IPS-NIHi11 (cell line): ENCODE results near the gene KAT6B.

Source experiments
- DNase-seq: peaks from one replicate; pipeline ENCODE4 v3.0.0; 2012; ENCODE audit warnings: mixed read lengths, low spot score

The KAT6B gene

DNA sequence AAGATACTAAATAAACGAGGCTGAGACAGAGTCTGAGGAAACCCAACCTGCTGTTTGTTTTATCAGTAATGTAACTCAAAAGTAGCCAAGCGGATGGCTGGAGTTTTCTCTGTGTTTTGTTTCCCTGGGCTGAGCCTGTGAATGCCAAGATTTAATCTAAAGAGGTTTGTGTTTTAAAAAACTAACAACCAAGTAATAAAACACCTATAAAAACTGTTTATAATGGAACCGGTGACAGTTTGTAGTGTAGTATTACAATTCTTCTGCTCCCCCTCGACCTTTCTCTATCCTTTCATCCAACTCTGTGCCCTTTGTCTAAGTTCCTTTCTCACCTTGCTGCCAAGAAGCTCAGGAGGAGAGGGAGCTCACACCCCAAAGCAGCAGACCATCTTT, 2.6 kb upstream of the KAT6B start:
- no peak for DNase-seq

DNA sequence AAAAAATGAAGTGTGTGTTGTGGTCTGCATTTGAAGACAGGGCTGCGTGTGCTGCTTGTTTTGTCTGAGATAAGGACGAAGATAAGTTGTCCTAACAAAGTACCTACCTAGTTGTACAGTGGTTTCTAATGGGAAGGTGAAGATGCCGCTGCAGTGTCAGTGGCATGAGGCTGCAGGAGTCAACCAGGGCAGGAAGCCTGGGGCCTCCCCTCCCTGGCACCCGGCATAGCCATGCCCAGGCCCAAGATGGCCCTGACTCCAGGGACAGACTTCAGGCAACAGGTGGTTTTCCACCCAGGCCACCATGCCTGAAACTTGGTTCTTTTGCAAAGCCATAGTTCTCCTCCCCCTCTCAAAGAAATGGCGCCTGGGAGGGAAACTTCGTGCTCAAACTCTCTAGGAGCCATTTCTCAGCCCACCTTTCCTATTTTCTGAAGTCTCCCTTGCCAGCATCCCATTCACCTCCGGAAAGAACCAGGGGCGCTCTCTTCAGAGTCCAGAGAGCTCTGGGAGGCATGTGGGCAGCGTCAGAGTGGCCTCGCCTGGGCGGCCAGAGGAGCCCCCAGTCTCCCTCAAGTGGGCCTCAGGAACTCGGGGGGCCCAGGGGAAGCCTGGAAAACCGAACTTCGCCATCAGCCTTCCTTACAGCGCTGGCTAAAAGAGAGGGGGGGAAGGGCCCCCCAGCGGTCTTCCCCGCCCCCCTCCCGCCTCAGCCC, 2.1 kb upstream of the KAT6B start:
- no peak for DNase-seq

DNA sequence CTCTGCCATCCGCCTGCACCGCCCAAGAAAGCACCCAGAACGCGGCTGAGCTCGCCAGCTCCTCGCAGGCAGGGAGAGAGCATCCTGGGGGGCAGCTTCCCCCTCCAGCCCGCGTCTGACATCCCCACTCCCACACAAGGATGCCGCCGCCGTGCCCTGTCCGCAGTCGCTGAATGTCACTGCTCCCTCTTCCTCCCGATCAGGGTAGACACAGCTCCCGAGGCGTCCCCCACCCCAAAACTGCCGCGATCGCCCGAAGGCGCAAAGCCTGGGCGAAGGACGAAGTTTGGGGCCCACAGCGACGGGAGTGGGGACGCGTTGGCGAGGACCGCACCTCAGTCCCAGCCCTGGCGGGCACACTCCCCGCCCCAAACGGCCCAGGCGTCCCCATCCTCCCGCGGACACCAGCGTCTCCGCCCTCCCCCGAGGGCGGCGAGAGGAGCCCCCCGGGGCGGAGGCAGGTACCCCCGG, 1.5 kb upstream of the KAT6B start:
- DNase-seq, result no peak

DNA sequence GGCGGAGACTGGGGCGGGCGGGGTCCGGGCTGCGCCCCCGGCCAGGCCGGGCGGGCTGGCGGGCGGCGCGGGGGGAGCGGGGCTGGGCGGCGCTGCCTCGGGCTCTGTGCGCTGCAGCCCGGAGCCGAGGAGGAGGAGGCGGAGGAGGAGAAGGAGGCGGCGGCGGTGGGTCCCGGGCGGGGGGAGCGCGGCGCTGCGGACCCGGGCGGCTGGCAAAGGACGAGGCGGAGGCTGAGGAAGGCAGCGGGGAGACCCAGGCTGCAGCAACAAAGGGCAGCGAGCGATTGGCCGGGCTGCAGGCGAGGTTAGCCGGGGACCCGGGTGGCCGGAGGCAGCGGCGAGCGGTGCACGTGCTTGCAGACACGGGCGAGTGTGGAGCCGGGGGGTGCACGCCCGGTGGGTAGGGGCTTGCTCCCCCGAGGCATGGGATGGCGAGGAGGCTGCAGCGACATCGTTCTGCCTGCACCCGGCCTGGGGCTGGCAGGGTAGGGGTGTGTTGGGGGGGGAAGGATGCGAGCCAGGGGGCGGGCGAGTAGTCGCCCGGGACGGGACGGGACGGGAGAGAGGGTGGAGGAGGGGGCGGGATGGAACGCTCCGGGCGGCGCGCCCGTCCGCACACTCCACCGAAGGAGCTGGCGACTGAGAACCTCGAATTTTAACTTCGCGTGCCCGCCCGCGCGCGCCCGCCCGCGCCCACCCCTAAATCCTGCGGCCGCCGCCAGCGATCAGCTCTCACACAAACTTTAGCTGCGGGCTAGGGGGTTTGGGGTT, 844 bp upstream of the KAT6B start:
- DNase-seq, result peak; percentile 75

DNA sequence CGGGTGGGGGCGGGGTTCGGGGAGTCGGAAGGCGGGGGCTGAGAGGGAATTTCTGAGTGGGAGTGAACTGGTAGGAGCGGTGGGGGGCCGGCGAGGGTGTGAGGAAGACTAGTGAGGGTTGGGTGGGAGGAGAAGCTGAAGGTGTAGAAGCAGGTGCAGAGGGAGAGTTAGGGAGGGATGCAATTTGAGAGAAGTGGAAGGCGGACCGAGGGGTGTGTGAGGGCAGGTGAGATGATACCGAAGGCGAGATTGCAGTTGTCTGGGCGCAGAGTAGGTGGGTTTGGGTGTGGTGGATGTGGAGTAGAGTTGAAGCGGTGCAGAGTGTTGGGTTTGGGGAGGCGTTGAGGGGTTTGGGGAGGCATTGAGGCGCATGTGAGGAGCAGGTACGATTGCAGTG, 643 bp downstream of the KAT6B start:
- DNase-seq, result no peak

DNA sequence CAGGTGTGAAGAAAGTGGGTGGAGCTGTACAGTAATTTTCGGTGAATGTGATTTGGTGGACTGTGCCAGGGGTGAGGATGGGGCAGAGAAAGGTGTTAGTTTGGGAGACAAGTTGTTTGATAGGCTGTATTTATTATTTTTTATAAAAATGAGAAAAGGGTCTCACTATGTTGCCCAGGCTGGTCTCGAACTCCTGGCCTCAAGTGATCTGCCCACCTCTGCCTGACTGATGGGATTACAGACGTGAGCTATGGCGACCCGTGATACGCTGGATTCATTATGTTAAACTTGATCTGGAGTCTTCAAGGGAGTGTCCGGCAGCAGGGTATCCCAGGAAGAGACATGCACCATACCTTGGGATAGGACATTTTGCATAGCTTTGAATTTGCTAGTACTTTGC, 1.3 kb downstream of the KAT6B start:
- no peak for DNase-seq

DNA sequence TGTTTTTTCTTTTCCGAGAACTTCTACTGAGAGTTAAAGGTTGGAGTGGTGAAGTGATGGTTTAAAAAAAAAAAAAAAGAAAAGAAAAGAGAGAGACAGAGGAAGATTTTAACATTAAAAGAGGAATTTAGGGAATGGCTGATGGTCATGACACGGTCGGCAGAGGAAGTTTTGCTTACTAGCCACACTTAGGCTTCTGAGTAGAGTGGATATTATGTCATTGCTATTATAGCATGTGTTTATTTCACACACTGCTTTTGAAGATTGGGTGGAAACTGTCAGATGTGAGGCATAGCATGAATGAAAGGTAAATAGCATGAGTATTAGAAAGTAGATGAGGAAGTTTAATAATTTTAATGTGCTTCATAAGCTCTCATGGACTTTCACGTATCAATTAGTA, 2.5 kb downstream of the KAT6B start:
- DNase-seq, result no peak

DNA sequence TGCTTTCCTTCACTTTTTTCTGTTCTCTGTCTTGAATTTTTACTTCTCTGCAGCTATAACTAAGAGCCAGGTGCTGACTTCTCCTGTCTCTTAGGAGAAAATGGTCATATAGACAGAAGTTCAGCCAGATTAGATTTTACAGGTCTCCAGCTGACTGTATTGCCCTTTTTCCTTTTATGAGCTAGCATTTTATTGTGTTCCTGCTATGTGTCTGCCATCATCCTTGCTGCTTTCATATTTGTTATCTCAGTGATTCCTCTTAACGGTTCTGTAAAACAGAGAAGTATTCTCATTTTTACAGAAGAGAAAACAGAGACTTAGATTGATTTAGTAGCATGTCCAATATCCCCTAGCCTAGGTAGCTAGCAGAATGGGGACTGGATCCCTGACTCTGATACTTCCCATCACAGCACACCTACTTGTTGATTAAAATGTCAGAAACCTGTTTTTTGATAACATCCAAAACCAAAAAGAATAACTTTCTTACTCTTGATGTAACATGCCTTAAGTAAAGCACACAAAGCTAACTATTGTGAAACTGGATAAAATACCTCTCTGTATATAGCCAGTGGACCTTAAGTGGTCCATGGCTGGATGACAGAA, 5.2 kb downstream of the KAT6B start:
- DNase-seq, result no peak

DNA sequence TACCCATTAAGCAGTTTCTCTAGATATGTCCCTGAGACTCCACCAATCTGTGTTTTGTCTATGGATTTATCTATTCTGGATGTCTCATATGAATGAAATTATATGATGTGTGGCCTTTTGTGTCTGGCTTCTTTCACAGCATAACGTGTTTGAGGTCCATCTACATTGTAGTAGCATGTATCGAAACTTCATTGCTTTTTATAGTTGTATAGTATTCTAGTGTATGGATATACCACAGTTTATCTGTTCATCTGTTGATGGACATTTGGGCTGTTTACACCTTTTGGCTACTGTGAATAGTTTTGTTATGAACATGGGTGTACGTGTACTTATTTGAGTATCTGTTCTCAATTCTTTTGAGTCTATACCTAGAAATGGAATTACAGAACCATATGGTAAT, 9.6 kb downstream of the KAT6B start:
- DNase-seq, result no peak

DNA sequence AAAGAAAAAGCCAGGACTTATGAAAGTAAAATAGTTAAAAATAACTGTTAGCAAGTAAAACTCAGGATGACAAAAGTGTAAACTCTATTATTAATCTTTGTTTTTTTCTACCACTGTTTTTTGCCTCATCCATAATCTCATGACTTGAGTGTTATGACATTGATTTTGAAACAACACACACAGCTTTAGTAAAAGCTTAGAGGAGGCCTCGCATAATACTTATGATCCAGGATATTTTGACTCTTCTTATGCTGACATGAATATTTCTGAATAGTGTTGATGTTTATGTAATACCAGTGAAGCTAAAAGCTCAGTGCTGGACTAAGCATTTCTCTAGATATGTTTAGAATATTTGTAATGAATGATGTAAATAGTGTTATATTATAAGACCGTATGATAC, 10.5 kb downstream of the KAT6B start:
- no peak for DNase-seq

DNA sequence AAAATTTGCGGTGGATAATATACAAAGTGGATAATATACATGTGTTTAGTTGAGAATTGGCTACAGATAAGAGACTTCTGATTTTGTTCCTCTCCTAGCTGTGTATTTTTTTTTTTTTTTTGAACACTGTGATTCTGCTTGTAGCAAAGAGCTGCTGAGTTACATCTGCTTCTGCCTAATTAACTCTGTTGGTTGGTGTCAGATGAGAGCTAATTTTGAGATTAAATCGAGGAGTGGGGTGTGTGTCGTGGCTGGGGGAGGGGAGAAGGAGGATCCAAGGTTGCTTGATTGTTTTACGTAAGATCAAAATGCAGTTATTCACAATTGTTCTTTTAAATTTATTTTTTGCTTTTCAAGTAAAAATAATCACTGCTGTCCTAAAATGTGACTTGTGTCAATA, 11.3 kb downstream of the KAT6B start:
- no peak for DNase-seq

DNA sequence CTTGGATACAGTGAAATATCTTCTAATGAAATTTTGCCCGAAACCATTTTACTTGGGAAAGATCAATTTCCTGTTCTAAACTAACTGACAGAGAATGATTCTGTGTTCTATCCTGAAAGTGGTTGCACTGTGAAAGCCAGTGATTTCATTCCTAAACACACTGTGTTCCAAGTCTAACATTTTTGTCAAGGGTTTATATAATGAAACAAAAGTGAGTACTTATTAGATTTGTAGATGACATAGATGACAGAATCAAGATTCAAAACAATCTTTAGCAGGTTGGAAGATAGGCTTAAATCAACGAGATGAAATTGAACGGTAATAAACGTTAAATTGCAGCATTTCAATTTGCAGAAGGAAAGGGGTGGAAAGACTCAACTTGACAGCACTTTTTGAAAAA, 13.3 kb downstream of the KAT6B start:
- DNase-seq, result no peak

DNA sequence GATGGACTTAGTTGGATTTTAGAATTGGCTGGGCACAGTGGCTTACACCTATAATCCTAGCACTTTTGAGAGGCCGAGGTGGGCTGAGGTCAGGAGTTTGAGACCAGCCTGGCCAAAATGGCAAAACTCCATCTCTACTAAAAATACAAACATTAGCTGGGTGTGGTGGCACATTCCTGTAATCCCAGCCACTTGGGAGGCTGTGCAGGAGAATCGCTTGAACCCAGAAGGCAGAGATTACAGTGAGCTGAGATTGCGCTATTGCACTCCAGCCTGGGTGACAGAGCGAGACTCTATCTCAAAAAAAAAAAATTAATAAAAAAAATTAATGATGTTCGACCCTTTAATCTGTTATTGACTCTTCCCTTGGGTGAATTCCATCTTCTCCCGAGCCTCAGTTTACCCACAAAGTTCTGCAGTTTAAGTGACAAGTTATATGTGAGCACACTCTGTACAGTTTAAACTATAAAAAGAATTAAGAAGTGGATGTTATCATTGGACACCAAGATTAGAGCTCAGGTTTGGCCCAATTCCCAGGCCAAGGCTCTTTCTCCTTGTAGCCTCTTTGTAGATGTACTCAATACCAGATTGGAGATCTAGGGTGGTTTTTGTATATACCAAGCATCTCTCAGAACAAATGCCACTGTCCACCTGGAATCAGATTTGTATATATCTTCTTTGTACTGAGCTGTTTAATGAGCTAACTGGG, 15.0 kb downstream of the KAT6B start:
- DNase-seq, result no peak

DNA sequence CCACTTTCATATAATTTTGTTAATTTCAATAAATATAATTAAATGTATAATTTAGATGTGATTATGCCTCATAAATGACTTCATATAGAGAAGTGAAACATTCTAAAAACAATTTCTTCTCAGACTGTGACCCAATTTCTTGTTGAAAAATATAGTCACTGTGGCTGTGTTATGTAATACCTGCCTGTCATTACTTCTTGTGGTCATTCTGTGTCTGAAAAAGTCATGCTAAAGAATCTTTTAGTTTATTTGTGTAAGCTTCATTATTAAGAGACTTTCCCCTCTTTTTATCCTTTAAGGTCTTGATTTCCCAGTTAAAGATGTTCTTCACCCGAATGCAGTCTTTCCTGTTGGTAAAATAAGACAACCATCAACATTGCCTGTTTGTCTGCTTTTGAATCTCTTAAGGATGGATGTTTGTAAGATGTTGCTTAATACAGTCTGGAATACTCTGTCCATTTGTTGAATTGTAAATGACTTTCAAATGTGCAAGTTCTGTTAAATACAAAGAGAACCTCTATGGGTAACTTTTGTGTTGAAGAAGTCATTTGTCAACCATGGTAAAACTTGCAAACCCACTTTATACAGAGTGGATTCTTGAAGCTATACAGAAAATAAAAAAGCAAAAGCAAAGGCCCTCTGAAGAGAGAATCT, 16.0 kb downstream of the KAT6B start:
- DNase-seq, result no peak

DNA sequence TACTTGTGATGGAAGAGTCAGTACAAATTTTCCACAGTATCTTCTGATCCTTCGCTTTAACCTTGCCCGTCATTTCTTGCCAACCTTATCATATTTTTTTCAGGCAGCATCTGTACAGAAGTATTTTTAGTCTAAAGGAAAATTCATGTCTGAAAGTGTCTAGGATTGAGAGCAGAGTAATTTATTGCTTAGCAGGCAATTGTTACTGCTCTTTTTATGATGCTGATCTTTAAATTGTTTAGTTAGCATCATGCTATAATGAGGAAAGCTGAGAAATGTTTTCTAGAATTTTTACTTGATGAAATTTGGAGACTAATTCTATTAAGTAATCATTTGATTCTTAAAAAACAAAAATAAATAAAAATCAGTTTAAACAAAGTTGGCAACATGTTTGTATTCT, 20.6 kb downstream of the KAT6B start:
- no peak for DNase-seq

DNA sequence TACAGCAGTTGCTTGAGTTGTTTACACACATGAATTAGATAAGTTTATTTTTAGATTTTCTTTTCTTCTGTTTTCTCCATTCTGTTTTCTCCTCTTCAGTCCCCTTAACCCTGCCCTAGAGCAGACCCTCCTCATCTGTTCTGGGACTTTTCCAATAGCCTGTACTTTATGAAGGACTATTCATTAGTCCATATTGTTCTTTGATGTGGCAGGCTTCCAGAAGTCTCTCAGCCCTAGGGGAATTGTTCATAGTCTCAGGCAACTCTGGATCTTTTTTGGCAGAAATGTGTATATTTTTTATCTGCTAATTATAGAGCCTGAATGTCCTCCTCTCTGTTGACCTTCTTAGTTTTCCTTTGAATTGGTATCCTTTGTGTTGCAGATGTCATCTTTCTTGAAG, 25.4 kb downstream of the KAT6B start:
- no peak for DNase-seq

DNA sequence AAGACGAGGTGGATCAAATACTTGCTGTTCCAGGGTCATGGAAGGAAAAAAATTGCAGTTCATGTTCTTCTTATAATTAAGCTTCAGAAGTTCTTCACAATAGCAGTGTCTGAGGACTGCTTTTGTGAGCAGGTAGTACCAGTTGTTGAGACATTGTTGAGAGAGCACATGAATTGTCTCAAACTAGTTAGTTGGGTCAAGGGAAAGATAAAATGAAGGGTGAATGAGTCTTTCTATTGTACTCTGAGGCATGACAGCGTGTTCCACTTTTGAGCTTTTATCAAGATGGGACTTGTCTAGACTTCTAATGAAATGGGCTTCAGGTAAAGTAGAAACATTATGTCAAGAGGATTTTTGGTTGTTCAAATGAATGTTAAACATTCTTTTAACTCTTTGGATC, 26.0 kb downstream of the KAT6B start:
- no peak for DNase-seq

DNA sequence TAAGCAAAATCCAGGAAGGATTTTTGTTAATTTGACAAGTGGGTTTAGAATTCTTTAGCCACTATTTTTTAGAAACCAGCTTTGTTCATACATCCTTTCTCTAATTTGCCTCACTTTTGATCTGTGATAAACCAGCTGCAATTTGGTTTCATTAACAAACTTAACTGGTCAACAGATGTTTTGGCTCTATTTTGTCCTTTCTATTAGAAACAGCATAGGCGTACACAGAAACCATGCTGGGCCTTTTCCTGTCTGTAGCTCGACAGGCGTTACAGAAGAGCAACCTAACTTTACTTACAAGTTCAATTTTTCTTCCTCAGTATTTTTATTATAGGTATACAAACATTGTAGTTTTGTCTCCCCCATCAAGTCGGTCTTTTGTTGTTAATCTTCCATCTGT, 28.2 kb downstream of the KAT6B start:
- no peak for DNase-seq

DNA sequence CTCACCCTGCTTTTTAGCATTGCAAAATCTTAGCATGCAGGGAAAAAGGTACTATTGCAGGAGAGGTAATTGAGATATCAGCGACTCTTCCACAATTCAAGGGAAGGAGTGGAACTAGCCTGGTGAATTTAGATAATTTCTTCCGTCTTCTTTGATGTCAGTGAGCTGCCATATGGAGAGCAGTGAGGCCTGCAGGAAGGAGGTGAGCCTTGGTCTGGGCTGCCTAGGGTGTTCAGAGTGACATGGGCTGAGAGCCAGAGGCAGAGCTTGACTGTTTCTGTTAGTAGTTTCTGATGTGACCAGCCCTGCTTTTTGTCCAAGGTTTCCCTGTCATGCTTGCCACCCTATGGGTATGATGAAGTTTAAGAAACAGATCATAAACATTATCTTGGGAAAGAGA, 28.6 kb downstream of the KAT6B start:
- DNase-seq, result peak; percentile 21

DNA sequence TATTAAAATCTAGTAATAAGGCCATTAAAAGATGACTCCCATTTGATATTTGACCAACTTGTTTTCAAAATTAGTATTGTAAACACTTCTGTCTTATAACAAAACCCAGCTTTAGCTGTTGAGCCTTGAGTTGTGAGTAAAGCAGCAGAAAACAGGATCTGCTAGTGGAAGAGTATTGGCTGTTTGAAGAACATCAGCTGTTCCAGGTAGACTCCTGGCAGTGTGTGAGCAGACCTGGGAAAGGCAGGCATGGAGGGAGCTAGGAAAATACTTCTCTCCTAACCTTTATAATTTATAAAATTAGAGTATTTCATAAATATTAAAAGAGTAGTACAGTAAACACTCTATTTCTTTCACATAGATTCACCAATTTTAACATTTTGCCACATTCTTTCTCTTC, 29.0 kb downstream of the KAT6B start:
- no peak for DNase-seq

DNA sequence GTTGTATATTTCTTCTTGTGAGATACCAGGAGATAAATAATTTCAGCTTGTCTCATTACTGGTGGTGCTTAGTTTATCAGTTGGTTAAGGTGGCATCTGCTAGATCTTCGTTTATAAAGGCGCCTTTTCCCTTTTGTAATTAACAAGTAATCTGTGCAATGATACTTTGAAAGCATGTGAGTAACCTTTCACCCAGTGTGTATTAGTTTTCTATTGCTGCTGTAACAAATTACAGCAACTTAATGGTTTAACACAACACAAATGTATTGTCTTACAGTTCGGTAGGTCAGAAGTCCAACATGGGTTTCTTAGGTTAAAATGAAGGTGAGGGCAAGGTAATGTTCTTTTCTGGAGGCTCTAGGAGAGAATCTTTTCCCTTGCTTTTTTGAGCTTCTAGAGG, 30.5 kb downstream of the KAT6B start:
- DNase-seq, result no peak

DNA sequence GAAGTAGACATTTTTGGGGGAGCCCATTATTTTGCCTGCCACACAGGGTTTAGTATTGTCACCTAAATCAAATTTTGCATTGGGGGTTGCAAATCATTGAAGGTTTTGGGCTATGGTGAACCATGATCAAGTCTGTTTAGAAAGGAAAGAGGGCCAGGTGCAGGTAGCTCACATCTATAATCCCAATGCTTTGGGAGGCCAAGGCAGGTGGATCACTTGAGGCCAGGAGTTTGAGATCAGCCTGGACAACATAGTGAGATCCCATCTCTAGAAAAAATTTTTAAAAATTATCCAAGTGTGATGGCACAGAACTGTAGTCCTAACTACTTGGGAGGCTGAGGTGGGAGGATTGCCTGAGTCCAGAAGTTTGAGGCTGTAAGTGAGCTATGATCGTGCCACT, 31.2 kb downstream of the KAT6B start:
- no peak for DNase-seq
